Right lobe of liver (tissue), 6 donors: Measurements from ENCODE around the gene INVS. TPM values are rescaled to one million over a fixed set of nuclear protein-coding genes. Genes with fewer than 3 reads are reported as not detected.
"Not testable (repeated sequence)": the region's sequence is repeated elsewhere in the genome, so short reads cannot be mapped to it uniquely, and the experiment has no call there.

Experiments
- ATAC-seq, 4 donors: fragments of 200-7000 bp; cut with Tn5 transposase; one replicate each; pipeline ENCODE4 v1.9.1; 2020; ENCODE audit warnings: mild to moderate bottlenecking in 4 of 4, moderate library complexity in 4 of 4
- DNase-seq, 3 donors: peaks; one replicate each; pipeline ENCODE4 v3.0.0-alpha.2; 2020
- H3K27ac ChIP-seq, 3 donors: fragments of 200-600 bp; one replicate each; pipeline ENCODE4 v1.8.0; 2022
- H3K27me3 ChIP-seq, 2 donors: fragments of 200-600 bp; one replicate each; pipeline ENCODE4 v1.8.0; 2022
- H3K36me3 ChIP-seq, 4 donors: fragments of 200-600 bp; sonication (generic) in 1 of 4; one replicate each; pipeline versions ENCODE4 v1.5.1 to v1.8.0; 2017 to 2022; ENCODE audit warnings: control low read depth in 1 of 4
- H3K4me1 ChIP-seq, 4 donors: fragments of 200-600 bp; sonication (generic) in 1 of 4; one replicate each; pipeline versions ENCODE4 v1.5.1 to v1.8.0; 2017 to 2022; ENCODE audit warnings: control low read depth in 1 of 4
- H3K4me3 ChIP-seq, 3 donors: fragments of 200-600 bp; one replicate each; pipeline ENCODE4 v1.8.0; 2022
- H3K9me3 ChIP-seq, 4 donors: fragments of 200-600 bp; sonication (generic) in 1 of 4; one replicate each; pipeline versions ENCODE4 v1.5.1 to v1.8.0; 2017 to 2022; ENCODE audit warnings: control low read depth in 1 of 4
- CTCF ChIP-seq, 4 donors: fragments of 200-600 bp in 3 of 4; fragments of 450-650 bp in 1 of 4; IDR thresholded peaks; one replicate each; pipeline versions ENCODE4 v1.5.1 to v1.8.0; 2016 to 2022; ENCODE audit warnings: antibody characterized with exemption in 4 of 4, mild to moderate bottlenecking in 2 of 4
- POLR2A ChIP-seq: fragments of 450-650 bp; IDR thresholded peaks from one replicate; pipeline ENCODE4 v1.6.1; 2017; ENCODE audit warnings: antibody characterized with exemption, mild to moderate bottlenecking
- WGBS: methylation state at CpG from one replicate; pipeline ENCODE4 v1.1.6; 2018; ENCODE audit warnings: low coverage, low lambda C conversion rate; ENCODE audit not compliant: insufficient coverage; ENCODE audit errors: missing lambda C conversion rate; 5-methylcytosine and 5-hydroxymethylcytosine counted together
- intact Hi-C, 2 donors: fragments of 100-400 bp; cut with DNase I; formaldehyde crosslinking; loops; one replicate each; pipeline versions ENCODE4 v1.11.2 to v1.14.1; 2022
- total RNA-seq, 6 experiments: library from RNA; depleted of rRNA in 2 of 6; stranded (reverse); fragments of >200 nt in 2 of 6; fragmentation: NEBNext Ultra II Directional in 3 of 6; extraction: Animal tissue kit (Norgen Biotek cat#: 25700) in 3 of 6; gene quantifications; one replicate each; pipeline versions ENCODE4 v1.1.0 to v1.2.4, GENCODE V29; 2016 to 2023
- donor health status: DM: no; HTN: yes; CAD: no.
- donor health status: DM: no; HTN: no; CAD: no.
- donor health status: DM: no; HTN: no; CAD: no.
- donor health status: DM: no; HTN: yes; CAD: no.
- donor health status: DM: no; HTN: yes; CAD: no.

The INVS gene
- total RNA-seq, 6 experiments from 2014 or later, result 10.6 to 23.2 (median 16.8) TPM

GRCh38 chr9:100066539-100066938, 32.5 kb upstream of the INVS start:
- no peaks in the 10 kb centered on the region for H3K9me3 ChIP-seq
- DNase-seq (no peak), ATAC-seq (peak; percentile 63 to 81 (median 72))
- peaks cover 0 to 11% (median 0%) of the 10 kb centered on the region in 4 donors for H3K4me1 ChIP-seq
- H3K36me3 ChIP-seq, result no peaks in the 10 kb centered on the region
- no peak overlapping the region for H3K4me3 ChIP-seq
- no peak overlapping the region for H3K27ac ChIP-seq
- TF ChIP-seq POLR2A (no peak), CTCF (IDR thresholded peaks at IDR 0.05) (no peak)
- H3K27me3 ChIP-seq, result no peaks in the 10 kb centered on the region
- WGBS, result 23% methylated on average over 2 of the region's 2 CpGs
- intact Hi-C loops, result no loop called here

- no CpG with 5 or more reads among the region's 30 CpGs for WGBS
- ATAC-seq, H3K36me3 ChIP-seq, H3K9me3 ChIP-seq, H3K27ac ChIP-seq, DNase-seq, H3K4me3 ChIP-seq, H3K4me1 ChIP-seq, H3K27me3 ChIP-seq, intact Hi-C loops: not testable (repeated sequence)
Observed at GRCh38 chr9:100067990-100068389, 31.1 kb upstream of the INVS start.

GRCh38 chr9:100069068-100069467, 30.0 kb upstream of the INVS start:
- WGBS, result no CpG with 5 or more reads among the region's 3 CpGs
- H3K9me3 ChIP-seq, H3K27ac ChIP-seq, DNase-seq, ATAC-seq, intact Hi-C loops, H3K4me1 ChIP-seq, H3K27me3 ChIP-seq, H3K4me3 ChIP-seq, H3K36me3 ChIP-seq: not testable (repeated sequence)

GRCh38 chr9:100070104-100071041, 28.7 kb upstream of the INVS start:
- intact Hi-C loops, result no loop called here
- H3K36me3 ChIP-seq, result no peaks in the 10 kb centered on the region
- ATAC-seq (no peak), DNase-seq (no peak)
- H3K4me3 ChIP-seq, result no peak overlapping the region
- no peaks in the 10 kb centered on the region for H3K9me3 ChIP-seq
- H3K27me3 ChIP-seq, result no peaks in the 10 kb centered on the region
- H3K27ac ChIP-seq, result no peak overlapping the region
- 72% methylated on average over 2 of the region's 2 CpGs for WGBS
- peaks cover 0 to 4% (median 0%) of the 10 kb centered on the region in 4 donors for H3K4me1 ChIP-seq
- TF ChIP-seq POLR2A, result no peak

GRCh38 chr9:100071271-100071670, 27.8 kb upstream of the INVS start:
- WGBS, result 90% methylated on average over 2 of the region's 2 CpGs
- DNase-seq, result no peak
- H3K4me3 ChIP-seq, result no peak overlapping the region
- intact Hi-C loops, result no loop called here
- ATAC-seq, result no peak
- H3K27ac ChIP-seq, result no peak overlapping the region
- no peaks in the 10 kb centered on the region for H3K27me3 ChIP-seq
- no peaks in the 10 kb centered on the region for H3K36me3 ChIP-seq
- peaks cover 0 to 4% (median 0%) of the 10 kb centered on the region in 4 donors for H3K4me1 ChIP-seq
- no peaks in the 10 kb centered on the region for H3K9me3 ChIP-seq
- TF ChIP-seq POLR2A (no peak), CTCF (IDR thresholded peaks at IDR 0.05) (no peak)

- no peaks in the 10 kb centered on the region for H3K9me3 ChIP-seq
- WGBS, result 66% methylated on average over 2 of the region's 2 CpGs
- intact Hi-C loops, result no loop called here
- no peaks in the 10 kb centered on the region for H3K36me3 ChIP-seq
- TF ChIP-seq CTCF (IDR thresholded peaks at IDR 0.05) (no peak), POLR2A (no peak)
- no peak overlapping the region for H3K4me3 ChIP-seq
- ATAC-seq (no peak), DNase-seq (no peak)
- H3K27ac ChIP-seq, result no peak overlapping the region
- no peaks in the 10 kb centered on the region for H3K27me3 ChIP-seq
- peaks cover 0 to 4% (median 0%) of the 10 kb centered on the region in 4 donors for H3K4me1 ChIP-seq
Observed at GRCh38 chr9:100072805-100073204, 26.2 kb upstream of the INVS start.
